HG03521 (cell line): ENCODE results near the gene PAK1IP1.
"Not testable (repeated sequence)": the region's sequence is repeated elsewhere in the genome, so short reads cannot be mapped to it uniquely, and the experiment has no call there.

Experiments used
- ATAC-seq: cut with Tn5 transposase; IDR thresholded peaks from one replicate; pipeline ENCODE4 v1.9.1; 2021; ENCODE audit warnings: mild to moderate bottlenecking, moderate library complexity; ENCODE audit not compliant: unreplicated experiment

PAK1IP1 gene, protein sequence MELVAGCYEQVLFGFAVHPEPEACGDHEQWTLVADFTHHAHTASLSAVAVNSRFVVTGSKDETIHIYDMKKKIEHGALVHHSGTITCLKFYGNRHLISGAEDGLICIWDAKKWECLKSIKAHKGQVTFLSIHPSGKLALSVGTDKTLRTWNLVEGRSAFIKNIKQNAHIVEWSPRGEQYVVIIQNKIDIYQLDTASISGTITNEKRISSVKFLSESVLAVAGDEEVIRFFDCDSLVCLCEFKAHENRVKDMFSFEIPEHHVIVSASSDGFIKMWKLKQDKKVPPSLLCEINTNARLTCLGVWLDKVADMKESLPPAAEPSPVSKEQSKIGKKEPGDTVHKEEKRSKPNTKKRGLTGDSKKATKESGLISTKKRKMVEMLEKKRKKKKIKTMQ

DNA sequence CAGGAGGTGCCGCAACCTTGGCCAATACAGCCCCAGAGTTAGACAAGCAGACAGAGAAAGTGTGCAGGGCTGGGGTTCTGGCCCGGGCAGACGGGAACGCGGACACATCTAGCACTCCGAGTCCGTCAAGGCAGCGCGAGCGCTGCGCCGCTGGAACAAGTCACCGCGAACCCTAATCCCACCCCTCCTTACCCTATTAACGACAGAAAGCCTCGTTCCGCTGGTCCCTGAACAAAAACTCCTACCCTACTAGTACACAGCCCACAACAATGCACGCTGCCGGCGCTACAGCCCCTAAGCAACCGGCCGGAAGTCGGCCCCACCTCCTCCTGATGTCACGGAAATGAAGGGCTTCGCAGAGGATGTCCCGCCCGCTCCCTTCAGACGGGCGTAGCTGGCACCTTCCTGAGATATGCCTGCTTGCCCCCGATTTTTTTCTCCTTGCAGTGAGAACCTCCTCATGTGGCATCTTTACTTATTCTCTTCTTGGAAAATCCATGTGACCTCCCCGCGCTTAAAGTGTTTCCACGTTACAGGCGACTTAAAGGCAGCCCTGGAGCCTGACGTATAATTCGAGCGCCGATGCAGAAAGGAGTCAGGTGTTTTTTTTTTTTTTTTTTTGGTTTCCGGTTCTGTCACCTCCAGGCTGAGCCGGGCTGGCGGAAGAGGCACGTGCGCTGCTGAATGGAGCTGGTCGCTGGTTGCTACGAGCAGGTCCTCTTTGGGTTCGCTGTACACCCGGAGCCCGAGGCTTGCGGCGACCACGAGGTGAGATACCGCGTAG lies at the start of gene PAK1IP1, which contains the start of gene C6orf52:
TSS of gene PAK1IP1 (plus strand) at position 671 of the 784 bp plus-strand sequence. CDS start at position 685, 14 bp downstream.
TSS of gene C6orf52 (minus strand) at position 315 of the 784 bp plus-strand sequence. CDS start 7,066 bp downstream, outside the sequence.
- ATAC-seq, result peak; percentile 98

DNA sequence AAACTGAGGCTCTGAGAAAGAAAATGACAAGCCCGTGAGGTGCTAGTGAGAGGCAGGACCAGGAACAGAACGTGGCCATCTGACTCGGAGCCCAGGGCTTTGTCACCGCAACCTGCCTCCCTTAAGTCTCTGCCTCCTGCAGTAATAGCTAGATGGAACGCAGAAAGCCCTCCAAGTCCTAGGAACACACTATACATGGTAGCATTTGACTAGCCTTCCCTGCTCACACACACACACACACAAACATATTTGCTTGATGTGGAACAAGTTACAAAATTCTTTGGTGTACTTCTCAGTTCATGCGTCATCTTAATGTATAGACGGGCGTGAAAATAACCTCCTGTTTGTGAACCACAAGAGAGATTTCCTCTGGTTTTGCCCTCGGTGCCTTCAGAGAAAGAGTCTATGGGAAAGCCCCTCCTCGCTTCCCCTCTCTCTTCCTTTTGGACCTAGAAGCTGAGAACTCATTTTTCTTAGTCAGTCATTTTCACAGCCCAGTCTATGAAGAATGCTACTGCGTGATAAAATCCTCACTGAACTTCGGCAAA lies 39.2 kb upstream of the PAK1IP1 start:
- no peak for ATAC-seq

DNA sequence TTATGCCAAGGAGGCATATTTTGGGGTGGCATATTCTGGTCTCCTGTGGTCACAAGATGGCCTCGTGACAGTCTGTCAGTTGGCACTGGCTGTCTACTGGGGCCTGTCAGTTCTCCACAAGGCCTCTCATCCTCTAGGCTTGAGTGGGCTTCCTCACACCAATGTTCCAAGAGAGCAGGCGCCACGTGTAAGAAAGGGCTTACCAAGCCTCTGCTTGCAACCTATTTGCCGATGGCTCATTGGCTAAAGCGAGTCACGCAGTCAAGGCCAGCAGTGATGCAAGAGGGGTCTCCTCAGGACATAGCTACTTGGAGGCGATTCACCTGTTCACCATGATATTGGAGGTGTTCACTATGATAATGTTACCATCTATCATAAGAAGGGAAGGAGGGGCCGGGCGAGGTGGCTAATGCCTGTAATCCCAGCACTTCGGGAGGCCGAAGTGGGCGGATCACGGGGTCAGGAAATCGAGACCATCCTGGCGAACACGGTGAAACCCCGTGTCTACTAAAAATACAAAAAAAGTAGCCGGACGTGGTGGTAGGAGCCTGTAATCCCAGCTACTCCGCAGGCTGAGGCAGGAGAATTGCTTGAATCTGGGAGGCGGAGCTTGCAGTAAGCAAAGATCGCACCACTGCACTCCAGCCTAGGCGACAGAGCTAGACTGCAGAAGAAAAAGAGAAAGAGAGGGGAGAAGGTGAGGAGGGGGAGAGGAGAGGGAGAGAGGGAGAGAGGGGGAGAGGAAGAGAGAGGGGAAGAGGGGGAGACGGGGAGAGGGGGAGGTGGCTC lies 35.7 kb upstream of the PAK1IP1 start:
- no peak for ATAC-seq

DNA sequence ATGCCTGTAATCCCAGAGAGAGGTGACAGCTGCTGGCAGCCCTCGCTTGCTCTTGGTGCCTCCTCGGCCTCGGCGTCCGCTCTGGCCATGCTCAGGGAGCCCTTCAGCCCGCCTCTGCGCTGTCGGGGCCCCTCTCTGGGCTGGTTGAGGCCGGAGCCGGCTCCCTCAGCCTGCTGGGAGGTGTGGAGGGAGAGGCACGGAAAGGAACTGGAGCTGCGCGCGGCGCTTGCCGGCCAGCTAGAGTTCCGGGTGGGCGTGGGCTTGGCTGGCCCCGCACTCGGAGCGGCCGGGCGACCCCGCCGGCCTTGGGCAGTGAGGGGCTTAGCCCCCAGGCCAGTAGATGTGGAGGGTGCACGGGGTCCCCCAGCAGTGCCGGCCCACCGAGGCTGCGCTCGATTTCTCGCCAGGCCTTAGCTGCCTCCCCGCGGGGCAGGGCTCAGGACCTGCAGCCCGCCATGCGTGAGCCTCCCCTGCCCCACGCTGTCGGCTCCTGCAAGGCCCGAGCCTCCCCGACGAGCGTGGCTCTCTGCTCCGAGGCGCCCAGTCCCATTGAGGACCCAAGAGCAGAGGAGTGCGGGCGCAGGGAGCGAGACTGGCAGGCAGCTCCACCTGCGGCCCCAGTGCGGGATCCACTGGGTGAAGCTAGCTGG lies 34.9 kb upstream of the PAK1IP1 start:
- ATAC-seq, result no peak

DNA sequence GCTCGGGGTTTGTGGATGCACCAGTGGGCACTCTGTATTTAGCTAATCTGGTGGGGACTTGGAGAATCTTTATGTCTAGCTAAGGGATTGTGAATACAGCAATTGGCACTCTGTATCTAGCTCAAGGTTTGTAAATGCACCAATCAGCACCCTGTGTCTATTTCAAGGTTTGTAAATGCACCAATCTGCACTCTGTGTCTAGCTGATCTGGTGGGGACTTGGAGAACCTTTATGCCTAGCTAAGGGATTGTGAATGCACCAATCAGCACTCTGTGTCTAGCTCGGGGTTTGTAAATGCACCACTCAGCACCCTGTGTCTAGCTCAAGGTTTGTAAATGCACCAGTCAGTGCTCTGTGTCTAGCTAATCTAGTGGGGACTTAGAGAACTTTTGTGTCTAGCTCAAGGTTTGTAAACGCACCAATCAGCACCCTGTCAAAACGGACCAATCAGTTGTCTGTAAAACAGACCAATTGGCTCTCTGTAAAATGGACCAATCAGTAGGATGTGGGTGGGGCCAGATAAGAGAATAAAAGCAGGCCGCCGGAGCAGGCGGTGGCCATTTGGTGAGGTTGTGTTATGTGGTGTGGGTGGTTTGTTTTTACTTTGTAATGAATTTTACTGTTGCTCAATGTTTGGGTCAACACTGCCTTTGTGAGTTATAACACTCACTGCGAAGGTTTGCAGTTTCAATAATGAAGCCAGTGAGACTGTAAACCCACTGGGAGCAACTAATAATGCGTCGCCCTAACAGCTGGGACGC lies 34.2 kb upstream of the PAK1IP1 start:
- not testable (repeated sequence) for ATAC-seq

DNA sequence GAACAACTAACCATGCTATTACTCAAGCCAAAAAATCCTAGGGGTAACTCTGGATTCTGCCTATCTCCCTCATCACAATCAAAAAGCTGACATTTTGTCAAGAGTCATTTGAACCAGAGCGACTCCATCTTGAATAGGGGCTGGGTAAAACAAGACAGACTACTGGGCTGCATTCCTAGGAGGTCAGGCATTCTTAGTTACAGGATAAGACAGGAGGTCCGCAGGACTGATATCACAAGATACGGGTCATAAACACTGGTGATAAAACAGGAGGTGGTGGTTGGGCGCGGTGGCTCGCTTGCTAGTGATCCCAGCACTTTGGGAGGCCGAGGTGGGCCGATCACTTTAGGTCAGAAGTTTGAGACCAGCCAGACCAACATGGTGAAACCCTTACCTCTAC lies 32.6 kb upstream of the PAK1IP1 start:
- no peak for ATAC-seq

DNA sequence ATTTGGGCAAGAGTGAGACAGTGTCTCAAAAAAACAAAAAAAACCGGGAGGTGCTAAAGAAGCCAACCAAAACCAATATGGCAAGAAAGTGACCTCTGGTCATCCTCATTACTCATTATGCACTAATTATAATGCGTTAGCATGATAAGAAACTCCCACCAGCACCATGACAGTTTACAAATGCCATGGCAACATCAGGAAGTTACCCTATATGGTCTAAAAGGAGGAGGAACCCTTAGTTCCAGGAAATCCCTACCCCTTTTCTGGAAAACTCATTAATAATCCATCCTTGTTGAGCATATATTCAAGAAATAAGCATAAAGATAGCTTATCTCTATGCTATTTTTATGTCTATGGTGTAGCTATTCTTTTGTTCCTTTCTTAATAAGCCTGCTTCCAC lies 32.0 kb upstream of the PAK1IP1 start:
- no peak for ATAC-seq

DNA sequence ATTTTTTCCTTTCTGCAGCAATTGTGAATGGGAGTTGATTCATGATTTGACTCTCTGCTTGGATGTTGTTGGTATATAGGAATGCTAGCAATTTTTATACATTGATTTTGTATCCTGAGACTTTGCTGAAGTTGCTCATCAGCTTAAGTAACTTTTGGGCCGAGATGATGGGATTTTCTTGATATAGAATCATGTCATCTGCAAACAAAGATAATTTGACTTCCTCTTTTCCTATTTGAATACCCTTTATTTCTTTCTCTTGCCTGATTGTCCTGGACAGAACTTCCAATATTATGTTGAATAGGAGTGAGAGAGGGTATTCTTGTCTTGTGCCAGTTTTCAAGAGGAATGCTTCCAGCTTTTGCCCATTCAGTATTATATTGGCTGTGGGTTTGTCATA lies 29.2 kb upstream of the PAK1IP1 start:
- not testable (repeated sequence) for ATAC-seq

DNA sequence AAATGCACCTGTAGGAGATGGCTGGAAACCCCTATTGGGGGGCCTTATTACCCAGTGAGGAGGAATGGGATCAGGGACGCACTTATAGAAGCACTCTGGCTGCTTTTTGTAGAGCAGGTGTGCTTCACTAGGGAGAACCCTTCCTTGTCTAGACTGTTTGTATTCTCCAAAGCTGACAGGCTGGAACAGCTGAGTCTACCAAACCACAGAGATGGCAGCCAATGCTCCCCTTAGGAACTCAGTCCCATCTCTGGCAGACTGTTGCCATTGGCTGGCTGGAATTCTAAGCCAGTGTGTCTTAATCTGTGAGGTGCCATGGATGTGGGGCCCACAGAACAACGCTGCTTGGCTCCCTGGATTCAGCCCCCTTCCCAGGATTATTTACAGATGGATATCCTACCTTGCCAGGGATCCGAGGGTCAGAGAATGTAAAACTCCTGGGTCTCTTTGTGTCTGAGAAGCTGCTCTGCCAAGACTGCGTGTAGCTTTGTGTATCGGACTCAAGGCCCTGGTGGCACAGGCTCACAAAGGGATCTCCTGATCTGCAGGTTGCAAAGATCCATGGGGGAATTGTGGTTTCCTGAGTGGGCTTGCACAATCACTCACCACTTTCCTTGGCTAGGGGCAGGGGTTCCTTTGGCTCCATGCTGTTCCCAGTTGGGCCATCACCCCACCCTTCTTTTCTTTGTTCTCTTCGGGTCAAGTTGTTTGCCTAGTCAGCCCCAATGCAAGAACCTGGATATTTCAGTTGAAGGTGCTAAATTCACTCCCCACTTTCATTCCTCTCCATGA lies 26.4 kb upstream of the PAK1IP1 start:
- ATAC-seq, result no peak

DNA sequence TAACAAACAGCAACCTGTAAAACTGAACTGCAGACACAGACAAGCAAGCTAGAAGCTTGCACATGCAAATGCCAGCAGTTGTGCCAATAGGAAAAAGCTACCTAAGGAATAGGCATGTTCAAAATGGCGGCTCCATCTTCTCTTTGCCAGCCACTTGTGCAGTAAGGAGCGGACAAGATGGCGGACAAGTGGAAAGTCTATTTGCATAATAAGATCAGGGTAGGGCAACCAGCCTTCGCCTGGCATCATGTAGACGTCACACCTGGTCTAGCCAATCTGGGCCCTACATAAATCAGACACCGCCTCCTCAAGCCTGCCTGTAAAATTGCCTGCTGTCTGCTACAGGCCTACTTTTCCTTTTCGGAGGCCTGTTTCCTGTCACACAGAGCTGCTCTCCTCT lies 18.4 kb upstream of the PAK1IP1 start:
- no peak for ATAC-seq

DNA sequence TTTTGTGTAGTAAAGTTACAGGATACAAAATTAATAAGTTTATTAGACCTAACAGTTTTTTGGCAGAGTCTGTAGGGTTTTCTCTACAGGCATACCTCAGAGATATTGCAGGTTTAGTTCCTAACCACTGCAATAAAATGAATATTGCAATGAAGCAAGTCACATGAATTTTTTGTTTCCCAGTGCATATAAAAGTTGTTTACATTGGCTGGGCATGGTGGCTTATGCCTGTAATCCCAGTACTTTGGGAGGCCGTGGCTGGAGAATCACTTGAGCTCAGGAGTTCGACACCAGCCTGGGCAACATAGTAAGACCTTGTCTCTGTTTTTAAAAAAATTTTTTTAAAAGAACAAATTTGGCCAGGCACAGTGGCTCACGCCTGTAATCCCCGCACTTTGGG lies 16.3 kb upstream of the PAK1IP1 start:
- ATAC-seq, result no peak

DNA sequence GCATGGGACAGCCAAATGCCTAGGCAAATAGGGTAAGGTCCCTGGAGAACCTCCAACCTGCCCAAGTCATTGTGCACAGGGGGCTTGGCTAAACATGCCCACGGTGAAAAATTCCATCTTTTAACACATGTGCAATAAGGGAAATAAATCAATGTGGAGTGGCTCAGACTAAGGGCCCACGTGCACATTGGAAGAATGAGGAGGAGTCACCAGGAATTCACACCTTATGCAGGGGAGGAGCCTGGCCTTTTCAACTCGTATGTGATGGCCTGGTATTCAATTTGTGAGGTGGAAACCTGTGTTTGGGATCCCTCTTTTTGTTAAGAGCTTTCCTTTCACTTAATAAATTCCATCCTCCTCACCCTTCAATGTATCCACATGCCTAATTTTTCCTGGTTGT lies 13.0 kb upstream of the PAK1IP1 start:
- ATAC-seq, result no peak

DNA sequence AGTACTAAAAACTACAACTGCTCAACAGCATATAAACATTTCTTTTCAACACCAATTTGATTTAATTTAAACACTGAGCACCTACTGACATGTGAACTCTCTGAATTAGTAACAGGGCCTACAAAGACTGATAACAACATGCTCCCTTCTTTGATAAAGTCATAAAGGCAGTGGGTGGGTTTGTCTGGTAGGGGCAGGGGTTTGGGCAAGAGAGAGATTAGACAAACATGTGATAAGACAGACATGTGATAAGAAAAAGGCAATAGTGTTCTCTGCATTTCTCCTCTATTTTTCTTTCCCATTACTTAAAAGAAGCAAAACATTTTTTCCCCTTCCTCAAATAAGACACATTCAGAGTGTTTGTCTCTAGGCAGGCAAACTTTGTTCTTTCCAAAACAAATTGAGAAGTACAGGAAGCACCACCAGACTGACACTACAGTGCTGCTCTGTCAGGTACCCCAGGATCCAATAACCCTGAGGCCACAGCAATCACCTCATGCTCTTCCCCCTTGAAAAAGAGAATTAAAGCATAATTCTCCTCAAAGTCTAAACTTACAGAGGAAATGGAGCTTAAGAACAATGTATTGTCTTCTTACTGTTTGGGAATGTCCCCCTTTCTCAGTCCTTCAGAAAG lies 12.3 kb upstream of the PAK1IP1 start:
- ATAC-seq, result no peak

DNA sequence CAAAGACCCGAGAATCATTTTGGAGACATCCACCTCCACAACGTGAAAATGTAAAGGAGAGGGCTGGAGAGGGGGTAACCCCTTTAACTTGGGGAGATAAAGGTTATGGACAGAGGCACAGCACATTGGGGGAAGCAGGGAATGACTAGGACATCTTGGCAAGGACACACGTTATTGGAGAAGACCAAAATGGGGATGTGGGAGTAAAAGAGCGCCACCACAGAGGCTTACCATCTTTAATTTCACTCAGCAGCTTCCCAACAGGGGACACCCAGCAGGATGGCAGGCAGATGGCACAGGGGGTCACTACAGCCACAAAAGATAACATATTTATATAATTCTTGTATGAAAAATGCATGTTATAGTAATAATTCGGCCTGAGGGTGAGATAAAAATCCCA lies 10.2 kb upstream of the PAK1IP1 start:
- ATAC-seq, result no peak

DNA sequence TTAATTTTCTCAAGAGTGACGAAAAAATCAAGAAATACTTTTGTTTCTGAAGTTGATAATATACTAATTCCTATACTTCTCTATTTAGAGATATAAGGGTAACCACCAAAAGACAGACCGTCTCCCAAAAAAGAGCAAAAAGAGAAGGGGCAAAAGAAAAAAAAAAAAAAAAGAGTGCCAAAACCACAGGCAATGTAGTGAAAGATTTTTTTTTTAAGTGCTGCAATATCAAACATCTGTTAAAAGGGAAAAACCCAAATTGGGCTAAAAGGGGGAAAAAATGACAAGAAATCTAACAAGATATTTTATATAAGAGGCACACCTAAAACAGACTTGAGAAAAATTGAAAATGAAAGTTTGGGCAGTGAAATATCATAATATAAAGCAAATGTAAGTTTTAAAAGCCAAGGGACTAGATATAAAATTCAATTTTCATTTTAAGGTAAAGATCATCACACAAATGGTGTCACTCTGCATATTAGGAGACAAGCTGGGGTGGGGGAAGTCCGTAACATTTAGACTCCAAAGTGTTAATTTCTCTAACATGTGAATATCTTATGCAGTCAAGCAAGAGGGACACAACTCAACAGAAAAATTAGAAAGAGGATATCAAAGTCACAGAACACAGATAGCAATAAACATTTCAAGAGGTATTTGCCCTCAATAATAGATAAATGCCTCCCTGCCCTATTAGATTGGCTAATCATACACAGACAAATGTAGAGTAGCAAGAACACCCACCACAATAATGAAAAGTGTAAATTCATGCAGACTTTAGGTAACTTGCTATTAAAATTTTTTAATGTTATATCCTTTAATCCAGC lies 9.5 kb upstream of the PAK1IP1 start:
- ATAC-seq, result no peak

DNA sequence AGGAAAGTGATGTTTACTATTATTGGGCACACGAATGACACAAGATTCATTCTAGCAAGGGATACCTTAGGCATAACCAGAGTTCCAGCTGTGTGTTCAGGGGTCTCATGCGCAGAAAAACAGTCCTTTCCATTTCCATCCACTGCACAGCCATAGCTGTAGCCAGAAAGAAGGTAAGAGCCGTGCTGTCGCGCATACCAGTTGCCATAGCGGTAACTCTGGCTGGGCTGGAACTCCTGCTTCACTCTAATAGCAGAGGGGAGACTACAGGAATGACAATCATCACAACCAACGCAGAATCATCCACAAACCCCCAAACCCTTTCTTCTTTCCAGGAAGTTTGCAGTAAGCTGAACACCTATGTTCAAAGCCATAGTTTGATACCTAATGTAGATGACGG lies 7.9 kb upstream of the PAK1IP1 start:
- ATAC-seq, result no peak

DNA sequence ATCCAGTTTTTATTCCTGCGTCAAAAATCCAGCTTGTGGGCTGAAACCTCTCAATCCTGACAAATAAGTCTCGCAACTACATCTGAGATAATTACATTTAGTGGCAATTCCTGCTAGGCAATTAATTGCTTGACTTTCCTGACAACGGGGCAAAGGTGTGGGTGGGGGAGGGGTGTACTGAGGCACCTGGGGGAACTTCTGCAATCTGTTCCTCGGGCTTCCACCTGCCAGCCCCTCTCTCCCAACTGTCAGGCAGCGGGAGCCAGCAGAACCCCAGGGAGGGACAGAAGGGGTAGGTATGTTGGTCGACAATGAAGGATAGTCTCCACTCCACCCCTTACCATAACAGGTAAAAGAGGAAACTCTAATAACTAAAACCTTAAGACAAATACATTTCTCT lies 7.2 kb upstream of the PAK1IP1 start:
- ATAC-seq, result no peak
